ENCODE results near the gene FCRLB.

DNA sequence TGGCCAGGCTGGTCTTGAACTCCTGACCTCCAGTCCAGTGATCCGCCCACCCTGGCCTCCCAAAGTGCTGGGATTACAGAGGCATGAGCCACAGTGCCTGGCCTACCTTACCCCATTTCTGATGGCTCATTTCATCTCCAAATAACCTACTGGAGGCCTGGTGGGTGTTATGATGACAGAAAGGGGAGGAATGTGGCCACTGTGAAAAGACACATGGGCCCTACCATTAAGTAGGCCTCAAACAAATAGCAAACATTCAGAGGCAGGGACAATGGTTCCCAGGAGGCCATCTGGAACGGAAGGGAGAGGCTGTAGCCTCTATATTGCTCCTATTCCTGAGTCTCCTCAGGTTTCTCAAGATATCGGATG is 15.2 kb upstream of the FCRLB start:
- TF ChIP-seq, protein P1, sequence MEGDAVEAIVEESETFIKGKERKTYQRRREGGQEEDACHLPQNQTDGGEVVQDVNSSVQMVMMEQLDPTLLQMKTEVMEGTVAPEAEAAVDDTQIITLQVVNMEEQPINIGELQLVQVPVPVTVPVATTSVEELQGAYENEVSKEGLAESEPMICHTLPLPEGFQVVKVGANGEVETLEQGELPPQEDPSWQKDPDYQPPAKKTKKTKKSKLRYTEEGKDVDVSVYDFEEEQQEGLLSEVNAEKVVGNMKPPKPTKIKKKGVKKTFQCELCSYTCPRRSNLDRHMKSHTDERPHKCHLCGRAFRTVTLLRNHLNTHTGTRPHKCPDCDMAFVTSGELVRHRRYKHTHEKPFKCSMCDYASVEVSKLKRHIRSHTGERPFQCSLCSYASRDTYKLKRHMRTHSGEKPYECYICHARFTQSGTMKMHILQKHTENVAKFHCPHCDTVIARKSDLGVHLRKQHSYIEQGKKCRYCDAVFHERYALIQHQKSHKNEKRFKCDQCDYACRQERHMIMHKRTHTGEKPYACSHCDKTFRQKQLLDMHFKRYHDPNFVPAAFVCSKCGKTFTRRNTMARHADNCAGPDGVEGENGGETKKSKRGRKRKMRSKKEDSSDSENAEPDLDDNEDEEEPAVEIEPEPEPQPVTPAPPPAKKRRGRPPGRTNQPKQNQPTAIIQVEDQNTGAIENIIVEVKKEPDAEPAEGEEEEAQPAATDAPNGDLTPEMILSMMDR (IDR thresholded peaks at IDR 0.05) = no peak
- no peak for TF ChIP-seq POLR2A (IDR thresholded peaks at IDR 0.05)

Measured in adrenal gland (tissue), 5 donors.